HG02884 (cell line): ENCODE measurements around the gene TMEM272.

ENCODE experiments used
- ATAC-seq: cut with Tn5 transposase; IDR thresholded peaks from one replicate; pipeline ENCODE4 v1.9.1; 2021; ENCODE audit warnings: mild to moderate bottlenecking, moderate library complexity; ENCODE audit not compliant: unreplicated experiment

TMEM272 gene

DNA sequence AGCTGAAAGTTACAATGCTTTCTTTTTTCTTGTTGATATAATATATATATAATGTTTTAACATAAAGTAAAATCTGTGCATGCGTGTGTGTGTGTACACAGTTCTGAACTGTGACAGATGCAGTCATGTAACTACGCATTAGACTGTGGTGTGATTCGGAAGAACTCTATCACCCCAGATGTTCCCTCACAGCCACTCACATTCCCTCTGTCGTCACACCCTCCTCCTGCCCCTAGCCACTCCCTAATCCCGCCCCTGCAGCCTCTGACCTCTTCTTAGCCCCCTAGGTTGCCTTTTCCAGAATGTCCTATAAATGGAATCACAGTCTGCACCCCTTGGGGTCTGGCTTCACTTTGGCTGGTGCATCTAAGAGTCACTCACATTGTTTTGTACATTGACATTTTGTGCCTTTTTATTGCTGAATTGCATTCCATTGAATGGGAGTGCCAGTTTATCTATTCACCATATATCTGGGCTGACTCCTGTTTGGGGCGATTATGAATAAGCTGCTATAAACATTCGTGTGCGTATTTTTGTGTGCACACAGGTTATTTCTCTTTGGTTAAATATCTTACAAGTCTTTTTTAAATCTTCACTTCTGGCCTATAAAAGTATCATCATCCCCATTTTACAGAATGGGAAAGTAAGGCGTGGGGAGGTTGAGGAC lies 61.4 kb downstream of the TMEM272 start:
- ATAC-seq = no peak

DNA sequence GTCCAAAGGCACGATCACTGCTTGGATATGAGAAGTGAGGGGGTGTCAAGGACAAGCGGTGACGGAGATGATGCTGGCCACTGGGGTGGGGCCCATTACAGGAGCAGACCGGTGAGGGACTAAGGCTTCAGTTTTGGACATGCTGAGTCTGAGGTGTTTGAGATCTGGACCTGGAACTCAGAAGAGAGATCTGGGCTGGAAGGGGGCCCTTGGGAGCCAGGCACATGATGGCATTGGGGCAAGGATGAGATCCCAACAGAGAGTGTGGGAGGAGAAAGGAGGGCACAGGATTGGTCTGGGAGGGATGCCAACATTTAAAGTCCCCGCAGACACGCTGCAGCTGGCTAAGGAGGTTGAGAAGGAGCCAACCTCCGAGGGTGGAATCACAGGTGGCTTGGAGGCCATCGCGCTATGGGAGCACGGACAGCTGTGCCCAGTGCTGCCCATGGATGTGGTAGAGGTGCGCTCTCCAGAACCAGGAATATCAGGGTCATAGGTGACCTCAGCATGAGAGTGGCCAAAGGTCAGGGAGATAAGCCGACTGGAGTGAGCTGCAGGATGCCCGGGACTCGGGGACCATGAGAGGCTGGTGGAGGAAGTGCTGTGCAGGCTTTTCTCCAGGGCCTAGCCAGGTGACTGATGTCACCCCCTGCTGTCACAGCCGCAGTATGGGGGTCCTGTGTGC lies 62.8 kb downstream of the TMEM272 start:
- no peak for ATAC-seq

DNA sequence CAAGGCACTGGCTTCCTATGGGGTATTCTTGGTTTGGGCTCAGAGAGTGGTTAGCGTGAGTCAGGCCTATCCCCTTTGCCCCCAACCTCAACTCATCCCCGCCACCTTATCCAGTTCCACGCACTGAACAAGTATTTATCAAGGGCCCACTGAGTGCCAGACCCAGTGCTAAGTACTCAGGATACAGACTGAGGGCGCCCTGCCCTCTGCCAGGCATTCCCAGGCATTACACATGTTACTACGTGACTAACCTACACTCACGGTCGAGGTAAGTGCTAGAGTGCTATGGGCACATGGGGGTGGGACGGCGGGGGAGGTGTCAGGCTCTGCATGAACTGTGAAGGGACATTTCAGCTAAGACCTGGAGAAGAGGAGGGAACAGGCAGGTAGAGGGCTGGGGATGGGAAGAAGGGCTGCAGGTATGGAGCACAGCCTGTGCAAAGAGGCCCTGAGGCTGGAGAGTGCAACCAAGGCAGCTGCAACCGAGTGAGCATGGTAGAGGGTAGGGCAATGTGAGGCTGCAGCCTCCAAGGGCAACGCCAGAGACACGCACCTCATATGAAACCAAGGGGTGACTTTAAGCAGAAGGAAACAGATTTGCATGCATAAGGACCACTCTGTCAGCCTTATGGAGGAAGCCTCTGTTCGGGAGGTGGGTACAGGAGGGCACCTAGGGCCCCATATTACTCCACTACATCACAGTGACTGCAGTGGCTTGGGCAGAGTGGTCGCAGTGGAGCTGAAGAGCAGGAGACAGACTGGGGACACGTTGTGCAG lies 63.5 kb downstream of the TMEM272 start:
- ATAC-seq = no peak

DNA sequence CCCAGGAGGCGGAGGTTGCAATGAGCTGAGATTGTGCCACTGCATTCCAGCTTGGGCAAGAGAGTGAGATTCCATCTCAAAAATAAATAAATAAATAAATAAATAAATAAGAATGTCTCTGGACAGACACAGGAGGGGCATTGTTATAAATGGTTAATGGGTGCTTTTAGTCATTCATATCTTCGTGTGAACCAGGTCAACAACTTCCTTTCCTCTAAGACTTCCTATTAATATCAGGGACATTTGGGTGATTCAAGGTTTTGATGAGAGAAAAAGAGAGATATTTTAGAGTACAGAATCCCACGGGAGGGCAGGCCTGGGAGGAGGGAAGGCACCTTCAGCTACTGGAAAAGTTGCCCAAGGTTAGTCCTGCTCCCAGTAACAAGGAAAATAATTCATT lies 64.9 kb downstream of the TMEM272 start:
- ATAC-seq = no peak

DNA sequence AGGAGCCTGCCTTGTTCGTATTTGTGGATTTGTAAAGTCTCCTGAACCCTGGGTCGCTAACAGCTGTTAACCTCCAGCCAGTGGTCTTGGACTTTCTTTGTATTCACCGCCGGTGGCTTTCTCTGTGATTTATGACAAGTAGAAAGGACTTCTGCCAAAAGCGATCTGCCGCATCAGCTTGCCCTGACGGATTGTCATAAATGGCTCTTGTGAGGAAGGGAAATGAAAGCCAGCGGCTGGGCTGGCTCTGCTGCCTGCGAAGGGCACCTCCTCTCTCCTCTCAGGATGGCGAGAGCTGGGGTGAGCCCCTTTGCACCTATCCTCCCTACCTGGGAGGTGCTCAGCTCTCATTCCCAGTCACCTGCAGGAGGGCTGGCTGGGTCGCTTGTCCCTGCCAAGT lies 66.6 kb downstream of the TMEM272 start:
- no peak for ATAC-seq

DNA sequence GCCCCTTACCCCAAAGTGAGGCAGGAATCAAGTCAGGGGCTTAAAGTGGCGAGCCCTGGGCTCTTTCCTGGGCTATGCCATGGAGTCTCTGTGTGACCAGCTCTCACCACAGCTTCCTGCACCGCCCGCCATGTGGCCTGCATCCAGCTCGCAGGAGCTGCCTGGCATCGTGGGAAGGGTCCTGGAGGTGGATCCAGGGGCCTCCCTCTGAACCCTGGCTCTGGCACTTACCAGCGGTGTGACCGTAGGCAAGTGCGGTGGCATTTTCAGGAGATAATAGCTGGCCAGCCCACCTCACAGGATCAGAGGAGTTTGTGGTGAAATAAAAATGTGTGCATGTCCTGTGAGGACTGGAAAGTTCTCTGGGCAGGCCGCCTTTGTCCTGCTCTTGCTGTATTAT lies 67.1 kb downstream of the TMEM272 start:
- no peak for ATAC-seq

DNA sequence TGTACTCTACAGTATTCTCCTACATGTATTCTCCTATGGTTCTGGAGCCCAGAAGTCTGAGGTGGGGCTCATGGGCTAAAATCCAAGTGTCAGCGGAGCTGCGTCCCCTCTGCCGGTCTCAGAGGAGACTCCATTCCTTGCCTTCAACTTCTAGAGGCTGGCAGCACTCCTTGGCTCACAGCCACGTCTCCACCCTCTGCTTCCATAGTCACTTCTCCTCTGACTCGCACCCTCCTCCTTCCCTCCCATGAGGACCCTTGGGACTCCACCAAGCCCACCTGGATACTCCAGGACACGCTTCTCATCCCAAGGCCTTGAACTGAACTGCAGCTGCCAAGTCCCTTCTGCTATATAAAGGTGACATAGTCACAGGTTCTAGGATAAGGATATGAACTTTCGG lies 68.8 kb downstream of the TMEM272 start:
- ATAC-seq = no peak

DNA sequence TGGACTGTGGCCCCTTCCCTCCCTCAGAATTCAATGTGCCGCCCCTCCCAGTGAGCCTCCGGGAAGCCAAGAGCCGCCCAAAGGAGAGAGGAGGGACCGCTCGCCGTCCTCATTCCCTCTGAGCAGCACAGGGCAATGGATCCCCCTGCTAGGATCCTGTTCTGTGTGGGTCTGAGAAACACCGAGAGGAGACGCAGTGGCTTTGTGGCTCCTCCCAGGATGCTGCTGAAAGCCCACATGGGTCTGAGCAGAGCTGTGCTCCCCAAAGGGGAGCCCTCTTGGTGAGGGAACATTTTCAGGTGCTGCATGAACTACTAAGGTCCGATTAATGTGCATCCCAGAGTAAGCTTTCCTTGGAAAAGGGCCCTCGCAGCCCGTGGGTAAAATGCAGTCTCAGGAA lies 71.5 kb downstream of the TMEM272 start:
- no peak for ATAC-seq

DNA sequence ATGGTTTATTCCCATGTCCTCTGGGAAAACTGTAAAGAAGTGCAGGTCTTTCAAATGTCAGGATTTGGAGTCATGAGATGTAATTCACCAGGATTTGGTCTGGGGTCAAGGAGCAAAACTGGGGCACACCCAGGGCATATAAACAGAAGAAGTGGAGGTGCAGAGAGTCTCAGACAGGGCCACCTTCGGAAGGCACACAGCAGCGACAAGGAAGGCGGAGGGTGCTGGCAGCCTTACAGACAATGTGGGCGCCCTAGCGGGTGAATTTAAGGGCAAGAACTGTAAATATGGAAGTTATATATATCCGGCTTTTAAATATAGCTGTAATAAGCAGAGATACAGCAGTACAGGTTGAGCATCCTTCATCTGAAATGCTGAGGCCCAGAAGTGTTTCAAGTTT lies 72.2 kb downstream of the TMEM272 start:
- ATAC-seq = no peak

DNA sequence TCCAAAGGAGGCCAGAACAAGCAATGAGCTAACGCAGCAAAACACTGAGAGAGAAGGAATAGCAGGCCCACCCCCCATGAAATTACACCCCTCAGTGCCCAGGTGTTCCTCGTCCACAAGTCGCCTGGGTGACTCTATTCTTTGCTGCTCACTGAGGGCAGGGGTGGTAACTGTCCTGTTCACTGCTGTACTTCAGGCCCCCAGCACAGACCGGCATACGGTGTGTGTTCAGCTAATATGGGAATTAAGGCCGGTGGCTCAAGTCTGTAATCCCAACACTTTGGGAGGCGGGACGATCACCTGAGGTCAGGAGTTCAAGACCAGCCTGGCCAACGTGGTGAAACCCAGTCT lies 72.9 kb downstream of the TMEM272 start:
- no peak for ATAC-seq

DNA sequence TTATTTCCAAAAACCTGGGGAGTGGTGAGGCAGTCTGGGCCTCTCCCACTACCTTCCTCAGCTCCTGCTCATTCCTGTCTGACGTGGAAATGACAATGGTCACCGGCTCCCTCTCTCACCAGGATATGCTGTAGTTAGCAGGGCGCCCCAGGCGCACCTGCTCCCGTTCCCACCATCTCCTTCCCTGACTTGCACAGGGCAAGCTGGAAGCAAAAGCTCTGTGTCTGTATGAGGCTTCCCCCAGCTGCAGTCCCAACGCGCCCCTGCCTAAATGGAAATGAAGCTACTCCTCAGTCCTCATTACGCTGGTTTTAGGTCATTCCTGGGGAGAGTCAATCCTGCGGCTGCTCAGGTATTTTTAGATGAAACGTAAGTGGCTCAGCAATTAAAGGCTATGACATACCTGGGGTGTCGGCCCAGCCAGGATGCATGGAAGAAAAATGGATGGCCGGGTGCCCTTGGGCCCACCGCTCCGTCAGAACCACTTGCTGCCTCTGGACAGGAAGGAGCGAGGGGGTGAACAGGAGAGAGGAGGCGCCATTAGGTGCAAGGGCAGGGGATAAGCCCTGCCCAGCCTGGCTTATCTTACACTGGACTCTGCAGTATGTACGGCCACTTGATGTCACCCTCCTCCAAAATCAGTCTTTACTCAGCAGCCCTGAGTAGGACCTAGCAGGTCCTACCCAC lies 73.4 kb downstream of the TMEM272 start:
- ATAC-seq = no peak

DNA sequence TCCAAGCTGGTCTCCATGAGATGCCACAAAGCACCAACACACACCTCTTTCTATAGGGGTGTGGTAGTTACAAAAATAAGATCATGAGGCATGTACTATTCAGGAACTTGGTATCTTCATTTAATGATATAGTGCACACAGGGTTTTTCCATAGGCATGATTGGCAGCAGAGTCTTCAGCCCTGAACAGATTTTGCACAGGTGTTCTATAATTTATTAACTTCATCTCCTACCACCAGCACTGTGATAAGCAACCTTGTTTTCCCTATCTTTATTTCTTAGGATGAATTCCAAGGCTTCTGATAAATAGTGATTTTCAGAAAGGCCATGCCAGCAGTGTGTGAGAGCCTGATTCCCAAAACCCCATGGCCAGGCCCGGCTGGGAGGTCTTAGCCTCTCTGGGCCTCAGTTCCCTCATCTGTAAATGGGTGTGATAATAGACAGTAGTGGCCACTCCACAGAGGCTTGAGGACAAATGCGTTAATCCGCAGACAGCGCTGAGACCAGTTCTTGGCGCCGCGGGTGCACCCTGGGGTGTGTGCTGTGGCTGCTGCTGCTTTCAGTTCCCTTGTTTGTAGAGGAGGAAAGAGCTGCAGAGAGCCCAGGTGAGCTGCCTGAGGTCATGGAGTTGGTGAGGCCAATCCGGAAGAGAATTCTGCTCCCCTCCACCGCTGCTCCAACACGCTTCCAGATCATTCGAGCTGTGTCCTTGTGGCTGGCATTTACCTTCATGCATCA lies 74.1 kb downstream of the TMEM272 start:
- no peak for ATAC-seq

DNA sequence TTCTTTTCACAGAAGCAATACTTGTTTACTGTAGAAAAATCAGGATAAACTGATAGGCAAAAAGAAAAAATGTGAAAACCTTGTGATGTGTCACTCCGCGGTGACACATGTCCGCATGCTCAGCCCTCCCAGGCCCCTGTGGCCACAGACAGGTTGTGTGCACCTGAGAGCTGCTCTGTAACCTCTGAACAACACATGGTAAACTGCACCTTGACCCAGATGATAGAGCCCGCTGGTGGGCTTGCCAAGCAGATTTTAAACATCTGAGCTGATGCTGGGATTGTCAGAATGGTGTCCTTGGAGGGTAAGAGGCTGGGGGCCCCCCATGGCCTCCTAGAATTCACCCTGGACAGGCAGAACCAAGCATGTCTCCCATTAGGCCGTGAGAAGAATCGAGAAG lies 74.8 kb downstream of the TMEM272 start:
- ATAC-seq = no peak

DNA sequence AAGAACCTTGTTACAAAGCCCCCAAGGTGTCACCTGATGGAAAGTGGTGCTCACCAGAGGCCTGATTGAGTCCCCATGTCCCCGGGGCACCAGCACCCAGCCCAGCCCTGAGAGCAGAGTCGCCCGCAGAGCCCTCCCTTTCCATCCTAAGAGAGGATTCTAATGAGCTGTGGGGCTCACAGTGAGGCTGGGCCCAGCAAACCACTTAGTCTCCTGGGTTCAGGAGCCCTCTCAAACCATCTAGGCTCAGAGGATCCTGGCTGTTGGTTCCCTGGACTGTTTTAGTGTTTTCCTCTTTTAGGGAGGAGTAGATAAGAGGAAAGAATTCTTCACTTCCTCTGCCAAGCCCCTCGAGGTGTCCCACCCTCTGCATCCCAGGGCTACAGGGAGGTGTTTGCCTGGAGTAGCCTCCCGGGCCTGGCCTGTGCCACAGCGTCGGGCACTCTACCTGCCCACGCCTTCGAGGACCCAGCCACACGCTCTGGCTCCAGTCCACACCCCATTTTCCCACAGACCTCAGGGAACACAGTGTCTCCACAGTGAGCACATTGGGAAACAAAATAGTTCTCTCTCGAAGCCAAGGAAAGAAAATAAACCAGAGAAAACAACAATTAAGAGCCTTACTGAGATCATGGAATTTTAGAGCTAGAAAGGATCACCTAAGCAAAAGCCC lies 75.4 kb downstream of the TMEM272 start:
- no peak for ATAC-seq

DNA sequence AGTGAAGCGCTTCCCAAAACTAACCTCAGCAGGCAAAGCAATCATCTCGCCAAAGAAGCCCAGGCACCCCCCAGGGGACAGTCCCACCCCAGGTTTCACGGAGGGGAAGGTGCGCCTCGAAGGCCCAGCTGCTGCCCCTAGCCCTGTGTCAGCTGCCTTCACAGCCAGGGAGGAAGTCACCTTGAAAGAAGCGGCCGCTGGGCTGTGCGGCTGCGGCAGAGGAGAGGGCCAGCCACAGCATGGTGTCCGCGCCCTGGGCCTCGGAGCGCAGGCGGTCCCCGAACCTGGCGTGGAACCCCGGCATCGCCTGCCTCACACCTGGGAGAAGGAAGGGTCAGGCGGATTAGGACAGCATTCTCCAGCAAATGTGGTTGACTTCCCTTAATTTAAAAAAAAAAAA lies 76.0 kb downstream of the TMEM272 start:
- no peak for ATAC-seq

DNA sequence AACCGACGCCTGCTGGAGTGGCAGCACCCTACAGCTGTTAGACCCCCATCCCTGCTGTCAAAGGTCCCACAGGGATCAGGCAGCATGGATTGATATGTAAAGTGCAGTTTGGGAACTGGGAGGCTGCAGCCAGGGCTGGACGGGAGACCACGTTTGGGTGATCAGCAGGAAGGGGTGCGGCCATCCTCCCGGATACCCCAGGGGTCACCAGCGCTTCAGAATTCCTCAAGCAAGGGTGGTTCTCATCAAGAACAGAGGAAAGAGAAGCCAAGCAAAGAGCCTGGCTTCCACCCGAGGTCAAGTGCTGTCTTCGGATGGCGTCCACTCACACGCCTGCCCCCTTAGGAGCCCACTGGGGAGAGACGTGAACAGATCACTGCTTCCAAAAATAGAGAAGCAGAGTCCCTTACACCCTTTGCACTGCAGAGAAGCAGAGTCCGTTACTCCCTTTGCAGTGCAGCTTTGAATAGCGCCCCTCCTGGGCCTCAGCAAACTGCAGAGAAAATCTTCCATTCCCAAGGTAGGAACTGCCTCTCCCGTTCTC lies 76.5 kb downstream of the TMEM272 start:
- ATAC-seq = no peak

DNA sequence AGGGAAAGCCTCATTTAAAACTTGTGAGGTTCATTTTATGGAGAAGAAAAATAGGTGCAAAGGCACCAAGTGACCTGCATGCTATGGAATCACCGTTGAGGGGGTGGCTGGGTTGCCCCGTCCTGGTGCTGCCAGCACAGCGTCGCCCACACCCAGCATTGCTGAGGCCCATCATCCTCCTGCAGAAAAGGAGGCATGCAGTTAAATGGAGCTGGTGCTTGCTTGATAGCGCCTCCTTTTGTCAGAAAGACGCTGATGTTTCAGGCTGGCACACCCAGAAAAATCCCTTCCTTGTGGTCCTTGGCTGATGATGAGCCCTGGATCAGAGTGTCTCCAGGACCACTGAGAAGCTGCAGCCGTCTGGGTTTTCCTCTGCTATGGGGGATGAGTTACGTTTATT lies 77.9 kb downstream of the TMEM272 start:
- ATAC-seq = no peak

DNA sequence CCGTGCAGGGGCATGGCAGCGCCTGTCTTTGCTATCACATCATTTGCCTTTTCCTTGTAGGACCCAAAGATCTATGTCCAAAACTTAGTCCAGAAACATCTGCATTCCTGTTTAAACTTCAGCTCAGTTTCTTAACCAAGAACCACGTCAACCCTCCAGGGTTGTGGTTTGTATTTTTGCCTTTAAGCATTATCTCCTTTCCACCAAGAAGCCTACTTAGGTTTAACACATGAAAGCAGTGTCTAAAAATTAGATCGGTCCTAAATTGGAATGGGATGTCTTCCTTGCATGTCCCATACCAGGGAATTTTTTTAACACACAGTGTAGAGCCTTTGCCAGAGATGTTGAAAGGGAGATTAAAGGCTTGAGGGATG lies 79.8 kb downstream of the TMEM272 start:
- ATAC-seq = no peak

DNA sequence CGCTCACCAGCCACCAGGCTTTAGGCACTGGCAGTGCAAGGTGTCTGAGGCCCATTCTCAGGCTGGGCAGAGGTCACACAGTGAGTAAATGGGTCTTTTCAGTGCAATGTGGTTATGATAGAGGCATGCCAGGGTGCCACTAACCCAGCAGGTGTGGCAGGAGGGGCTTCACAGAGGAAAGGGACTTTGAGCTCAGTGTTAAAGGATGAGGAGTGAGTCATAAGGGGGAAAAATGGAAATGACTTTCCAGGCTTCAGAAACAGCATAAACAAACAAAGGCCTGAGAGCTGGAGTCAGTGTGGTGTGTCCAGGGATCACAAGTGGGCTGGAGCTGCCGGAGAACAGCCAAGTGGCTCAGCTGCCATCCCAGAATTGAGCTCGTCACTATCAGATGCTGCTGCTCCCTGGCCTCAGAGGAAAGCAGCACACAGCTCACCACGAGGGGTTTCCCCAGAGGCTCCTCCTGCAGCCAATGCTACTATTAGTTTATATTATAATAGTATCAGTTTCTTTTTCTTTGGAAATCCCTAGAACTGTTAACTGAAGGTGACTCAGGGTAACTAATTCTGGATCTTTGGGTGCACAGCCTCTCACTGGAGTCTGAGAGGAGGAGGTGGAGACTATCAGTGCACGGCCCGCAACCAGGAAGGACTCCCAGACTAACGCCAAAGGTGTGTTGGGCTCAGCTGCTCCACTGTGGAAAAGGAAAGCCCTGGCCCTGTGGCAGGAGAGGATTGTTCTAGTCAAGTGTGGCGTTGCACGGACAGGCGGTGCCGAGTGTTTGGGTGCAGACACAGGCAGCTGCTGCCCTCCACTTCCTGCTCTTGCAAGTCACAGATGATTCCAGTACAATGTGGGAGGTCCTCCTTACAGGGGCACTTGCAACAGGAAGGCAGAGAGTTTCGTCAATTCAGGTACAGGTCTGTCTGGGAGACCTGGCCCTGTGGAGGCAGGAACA lies 80.5 kb downstream of the TMEM272 start:
- ATAC-seq = peak; percentile 85
